Naive thymus-derived CD4-positive, alpha-beta T cell (primary cell): Measurements from ENCODE around the gene DENND1A. TPM values are rescaled to one million over a fixed set of nuclear protein-coding genes. Genes with fewer than 3 reads are reported as not detected.
A peak's percentile ranks its signal among the peaks of the same experiment; 100 is the strongest.

Experiments used
- ATAC-seq: fragments of 150-1000 bp; cut with Tn5 transposase; 2 replicates; pipeline ENCODE4 v1.10.0; 2021; ENCODE audit warnings: mild to moderate bottlenecking, moderate library complexity
- CTCF ChIA-PET: fragments of 350-600 bp; sonication (Branson Sonifier 250); formaldehyde crosslinking; loops from one replicate; lab custom pipeline; 2021; ENCODE audit warnings: antibody characterized with exemption; lab: Charles Lee
- POLR2A ChIA-PET: fragments of 350-600 bp; sonication (Branson Sonifier 250); formaldehyde crosslinking; loops from one replicate; lab custom pipeline; 2021; ENCODE audit warnings: antibody characterized with exemption, inconsistent platforms; lab: Charles Lee
- DNase-seq, 9 donors: peaks; one replicate each; pipeline versions ENCODE4 v3.0.0 to v3.0.0-alpha.2; 2020 to 2022; ENCODE audit warnings: mixed read lengths in 1 of 9
- H3K27ac ChIP-seq: one replicate; pipeline ENCODE4 v1.7.0; 2013; ENCODE audit warnings: mild to moderate bottlenecking, low read depth, low read length, moderate library complexity
- H3K27me3 ChIP-seq, 2 donors: one replicate each; pipeline ENCODE4 v1.7.0; 2013; ENCODE audit warnings: low read length in 2 of 2, mild to moderate bottlenecking in 2 of 2, moderate library complexity in 2 of 2; ENCODE audit not compliant: control insufficient read depth in 2 of 2, insufficient read depth in 2 of 2
- H3K36me3 ChIP-seq, 3 experiments: 1 replicate in 2 of 3; 2 replicates in 1 of 3; pipeline ENCODE4 v1.7.0; 2013; ENCODE audit warnings: low read length in 3 of 3, mild to moderate bottlenecking in 3 of 3, moderate library complexity in 1 of 3; ENCODE audit not compliant: insufficient read depth in 3 of 3, control insufficient read depth in 2 of 3
- H3K4me1 ChIP-seq, 2 donors: one replicate each; pipeline ENCODE4 v1.7.0; 2013; ENCODE audit warnings: low read length in 2 of 2, mild to moderate bottlenecking in 2 of 2, moderate library complexity in 1 of 2; ENCODE audit not compliant: control insufficient read depth in 2 of 2, insufficient read depth in 2 of 2
- H3K4me3 ChIP-seq: 2 replicates; pipeline ENCODE4 v1.7.0; 2013; ENCODE audit warnings: mild to moderate bottlenecking, low read length
- H3K9me3 ChIP-seq, 3 experiments: 1 replicate in 2 of 3; 2 replicates in 1 of 3; pipeline ENCODE4 v1.7.0; 2013; ENCODE audit warnings: low read length in 3 of 3; ENCODE audit not compliant: control insufficient read depth in 2 of 3
- H3K27ac Mint-ChIP-seq, 9 donors: one replicate each; pipeline ENCODE4 v1.8.0; 2020 to 2022; ENCODE audit warnings: mixed read lengths in 9 of 9, mild to moderate bottlenecking in 8 of 9, moderate library complexity in 5 of 9, inconsistent platforms in 2 of 9
- H3K27me3 Mint-ChIP-seq, 5 donors: one replicate each; pipeline ENCODE4 v1.8.0; 2021 to 2022; ENCODE audit warnings: mixed read lengths in 5 of 5, mild to moderate bottlenecking in 1 of 5
- H3K36me3 Mint-ChIP-seq, 5 donors: one replicate each; pipeline ENCODE4 v1.8.0; 2020 to 2022; ENCODE audit warnings: mixed read lengths in 5 of 5, mild to moderate bottlenecking in 3 of 5, inconsistent platforms in 1 of 5
- H3K4me1 Mint-ChIP-seq, 7 donors: one replicate each; pipeline ENCODE4 v1.8.0; 2020 to 2022; ENCODE audit warnings: mixed read lengths in 7 of 7, mild to moderate bottlenecking in 3 of 7, inconsistent platforms in 1 of 7
- H3K4me3 Mint-ChIP-seq, 10 donors: one replicate each; pipeline ENCODE4 v1.8.0; 2020 to 2022; ENCODE audit warnings: mild to moderate bottlenecking in 10 of 10, mixed read lengths in 10 of 10, moderate library complexity in 6 of 10, inconsistent platforms in 2 of 10
- H3K9me3 Mint-ChIP-seq, 11 donors: one replicate each; pipeline ENCODE4 v1.8.0; 2020 to 2022; ENCODE audit warnings: mixed read lengths in 11 of 11, mild to moderate bottlenecking in 4 of 11, inconsistent platforms in 1 of 11, moderate library complexity in 1 of 11
- intact Hi-C, 2 donors: fragments of 100-400 bp; cut with micrococcal nuclease; formaldehyde crosslinking; loops; one replicate each; pipeline ENCODE4 v1.15.1; 2023
- polyA plus RNA-seq, 2 donors: library from polyadenylated mRNA; unstranded; fragments of 300-500 nt; fragmentation: Illumina TruSeq; gene quantifications; one replicate each; pipeline ENCODE4 v1.2.3, GENCODE V29; 2021
- total RNA-seq, 6 experiments: library from RNA in 5 of 6; stranded (reverse) in 5 of 6; gene quantifications; 1 replicate in 5 of 6; 2 replicates in 1 of 6; pipeline ENCODE4 v1.2.3 and lab custom pipeline; 2021 to 2026

Gene DENND1A
- total and polyA plus RNA-seq, 7 experiments from 2014 or later = 4.6 to 41.1 (median 16.5) TPM

DNA sequence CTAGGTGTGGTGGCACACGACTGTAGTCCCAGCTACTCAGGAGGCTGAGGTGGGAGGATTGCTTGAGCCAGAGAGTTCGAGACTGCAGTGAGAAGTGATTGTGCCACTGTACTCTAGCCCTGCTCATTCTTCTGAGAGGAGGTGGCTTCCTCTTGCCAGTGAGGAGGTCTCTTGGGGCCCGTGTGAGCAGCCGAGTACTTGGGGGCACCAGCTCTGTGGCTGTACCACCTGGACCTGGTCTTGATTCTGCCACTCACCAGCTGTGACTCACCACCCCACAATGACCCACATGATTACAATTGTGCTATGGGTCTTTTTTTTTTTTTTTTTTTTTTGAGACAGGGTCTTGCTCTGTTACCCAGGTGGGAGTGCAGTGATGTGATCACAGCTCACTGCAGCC is 592.0 kb downstream of the DENND1A start:
- peak overlapping the region in 6 of 10 donors; percentile 4 to 88 (median 30) for H3K4me3 Mint-ChIP-seq
- peak overlapping the region in 3 of 9 donors; percentile 16 to 87 (median 22) for H3K27ac Mint-ChIP-seq
- no peaks in the 10 kb centered on the region for H3K36me3 ChIP-seq
- H3K4me3 ChIP-seq = no peak overlapping the region
- peaks cover 0 to 1% (median 0%) of the 10 kb centered on the region in 11 donors for H3K9me3 Mint-ChIP-seq
- no peaks in the 10 kb centered on the region for H3K36me3 Mint-ChIP-seq
- peaks cover 15 to 22% of the 10 kb centered on the region in 2 donors for H3K4me1 ChIP-seq
- intact Hi-C loops = loop anchor here in 1 of 2 donors (5.0 kb wide), 1 partner anchor 36 kb away; no protein-coding TSS in a partner anchor
- ATAC-seq = no peak
- H3K27ac ChIP-seq = no peak overlapping the region
- no peak for DNase-seq
- H3K27me3 ChIP-seq = no peaks in the 10 kb centered on the region
- peaks cover 19 to 45% (median 43%) of the 10 kb centered on the region in 7 donors for H3K4me1 Mint-ChIP-seq
- POLR2A ChIA-PET = interaction anchor here (1.0 to 1.7 kb wide), 2 partner anchors 10 to 69 kb away, joined by 3 to 11 read pairs; partner anchors contain the start of gene STRBP
- H3K9me3 ChIP-seq = no peaks in the 10 kb centered on the region
- CTCF ChIA-PET = interaction anchor here (0.7 to 3.1 kb wide), 3 partner anchors 11 to 17 kb away, joined by 3 to 16 read pairs (median 3); no protein-coding TSS in a partner anchor
- no peaks in the 10 kb centered on the region for H3K27me3 Mint-ChIP-seq

DNA sequence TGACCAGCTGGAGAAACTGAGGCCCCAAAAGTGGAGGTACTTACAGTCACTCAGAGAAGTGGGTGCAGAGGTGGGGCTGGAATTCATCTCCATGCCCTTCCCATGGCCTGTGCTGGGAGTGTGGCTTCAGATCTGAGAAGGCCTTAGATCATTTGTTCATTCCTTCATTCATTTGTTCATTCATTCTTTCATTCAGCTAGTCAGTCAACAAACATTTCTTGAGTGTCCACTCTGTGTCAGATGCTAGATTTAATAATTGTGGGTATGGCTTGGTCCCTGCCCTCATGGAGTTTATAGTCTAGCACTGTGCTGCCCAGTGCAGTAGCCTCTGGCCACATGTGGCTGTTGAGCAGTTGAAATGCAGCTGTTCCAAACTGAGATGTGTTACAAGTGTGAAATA is 593.0 kb downstream of the DENND1A start:
- no peak overlapping the region for H3K27ac ChIP-seq
- peaks cover 15 to 22% of the 10 kb centered on the region in 2 donors for H3K4me1 ChIP-seq
- H3K27me3 ChIP-seq = no peaks in the 10 kb centered on the region
- Mint-ChIP-seq H3K36me3 (no peaks in the 10 kb centered on the region), H3K27me3 (no peaks in the 10 kb centered on the region), H3K9me3 (peaks cover 0 to 1% (median 0%) of the 10 kb centered on the region in 11 donors), H3K4me1 (peaks cover 19 to 45% (median 41%) of the 10 kb centered on the region in 7 donors), H3K4me3 (no peak overlapping the region), H3K27ac (peak overlapping the region in 1 of 9 donors; percentile 53)
- H3K4me3 ChIP-seq = no peak overlapping the region
- no peaks in the 10 kb centered on the region for H3K9me3 ChIP-seq
- ChIA-PET POLR2A (no interaction called here), CTCF (interaction anchor here (0.6 to 0.8 kb wide), 2 partner anchors 12 to 130 kb away, joined by 3 read pairs; no protein-coding TSS in a partner anchor)
- intact Hi-C loops = loop anchor here in 1 of 2 donors (5.0 kb wide), 1 partner anchor 35 kb away; no protein-coding TSS in a partner anchor
- H3K36me3 ChIP-seq = no peaks in the 10 kb centered on the region
- DNase-seq (no peak), ATAC-seq (no peak)

DNA sequence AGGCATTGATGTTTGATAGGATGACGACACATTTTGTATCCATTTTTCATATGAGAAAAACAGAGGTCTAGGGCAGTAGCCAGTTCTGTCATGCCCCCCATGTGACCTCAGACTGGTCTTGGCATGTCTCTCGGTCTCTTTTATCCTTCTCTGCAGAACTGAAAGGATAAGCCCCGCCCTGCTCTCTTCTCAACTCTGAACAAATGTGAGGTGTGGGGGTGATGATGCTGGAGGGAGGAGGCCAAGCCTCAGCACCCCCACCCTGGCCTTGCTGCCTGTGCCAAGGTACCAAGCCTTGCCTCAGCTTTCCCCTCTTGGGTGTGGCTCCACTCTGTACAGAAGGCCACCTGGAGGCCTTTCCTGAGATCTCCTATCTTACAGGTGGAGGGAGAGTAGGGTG is 593.5 kb downstream of the DENND1A start:
- Mint-ChIP-seq H3K4me1 (peaks cover 19 to 41% (median 38%) of the 10 kb centered on the region in 7 donors), H3K9me3 (peaks cover 0 to 2% (median 0%) of the 10 kb centered on the region in 11 donors), H3K27ac (peak overlapping the region in 4 of 9 donors; percentile 25 to 80 (median 42)), H3K27me3 (no peaks in the 10 kb centered on the region), H3K4me3 (no peak overlapping the region), H3K36me3 (no peaks in the 10 kb centered on the region)
- ChIA-PET POLR2A (interaction anchor here (1.3 kb wide), 1 partner anchor 13 kb away, joined by 6 read pairs; no protein-coding TSS in a partner anchor), CTCF (interaction anchor here (0.6 kb wide), 1 partner anchor 129 kb away, joined by 3 read pairs; no protein-coding TSS in a partner anchor)
- intact Hi-C loops = loop anchor here in 1 of 2 donors (5.0 kb wide), 1 partner anchor 34 kb away; no protein-coding TSS in a partner anchor
- no peaks in the 10 kb centered on the region for H3K36me3 ChIP-seq
- H3K27me3 ChIP-seq = no peaks in the 10 kb centered on the region
- peaks cover 15 to 22% of the 10 kb centered on the region in 2 donors for H3K4me1 ChIP-seq
- H3K4me3 ChIP-seq = no peak overlapping the region
- ATAC-seq (no peak), DNase-seq (no peak)
- H3K27ac ChIP-seq = no peak overlapping the region
- no peaks in the 10 kb centered on the region for H3K9me3 ChIP-seq

DNA sequence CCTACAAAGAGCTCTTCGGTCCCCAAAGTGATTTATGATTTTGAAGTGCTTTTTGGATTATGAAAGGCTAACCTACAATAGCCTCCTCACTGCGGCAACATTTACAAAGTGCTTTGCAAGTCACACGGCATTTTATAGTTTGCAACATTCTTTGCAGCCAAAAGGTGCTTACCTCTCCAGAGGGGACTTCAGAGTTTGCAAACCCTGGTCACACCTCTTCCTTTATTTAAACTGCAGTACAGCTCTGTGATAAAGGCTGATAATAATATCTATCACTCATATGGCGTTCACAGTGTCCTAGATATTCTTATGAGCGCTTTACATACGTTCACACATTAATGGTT is 594.0 kb downstream of the DENND1A start:
- ATAC-seq = no peak
- Mint-ChIP-seq H3K27ac (peak overlapping the region in 3 of 9 donors; percentile 12 to 57 (median 47)), H3K4me3 (no peak overlapping the region), H3K4me1 (peaks cover 19 to 36% (median 33%) of the 10 kb centered on the region in 7 donors), H3K36me3 (no peaks in the 10 kb centered on the region), H3K27me3 (no peaks in the 10 kb centered on the region), H3K9me3 (peaks cover 0 to 2% (median 0%) of the 10 kb centered on the region in 11 donors)
- intact Hi-C loops = loop anchor here in 1 of 2 donors (5.0 kb wide), 1 partner anchor 34 kb away; no protein-coding TSS in a partner anchor
- Histone ChIP-seq H3K27me3 (no peaks in the 10 kb centered on the region), H3K27ac (no peak overlapping the region), H3K4me1 (peaks cover 15 to 22% of the 10 kb centered on the region in 2 donors), H3K4me3 (no peak overlapping the region), H3K36me3 (no peaks in the 10 kb centered on the region), H3K9me3 (no peaks in the 10 kb centered on the region)
- DNase-seq = no peak
- ChIA-PET CTCF (no interaction called here), POLR2A (interaction anchor here (1.3 kb wide), 1 partner anchor 13 kb away, joined by 6 read pairs; no protein-coding TSS in a partner anchor)

DNA sequence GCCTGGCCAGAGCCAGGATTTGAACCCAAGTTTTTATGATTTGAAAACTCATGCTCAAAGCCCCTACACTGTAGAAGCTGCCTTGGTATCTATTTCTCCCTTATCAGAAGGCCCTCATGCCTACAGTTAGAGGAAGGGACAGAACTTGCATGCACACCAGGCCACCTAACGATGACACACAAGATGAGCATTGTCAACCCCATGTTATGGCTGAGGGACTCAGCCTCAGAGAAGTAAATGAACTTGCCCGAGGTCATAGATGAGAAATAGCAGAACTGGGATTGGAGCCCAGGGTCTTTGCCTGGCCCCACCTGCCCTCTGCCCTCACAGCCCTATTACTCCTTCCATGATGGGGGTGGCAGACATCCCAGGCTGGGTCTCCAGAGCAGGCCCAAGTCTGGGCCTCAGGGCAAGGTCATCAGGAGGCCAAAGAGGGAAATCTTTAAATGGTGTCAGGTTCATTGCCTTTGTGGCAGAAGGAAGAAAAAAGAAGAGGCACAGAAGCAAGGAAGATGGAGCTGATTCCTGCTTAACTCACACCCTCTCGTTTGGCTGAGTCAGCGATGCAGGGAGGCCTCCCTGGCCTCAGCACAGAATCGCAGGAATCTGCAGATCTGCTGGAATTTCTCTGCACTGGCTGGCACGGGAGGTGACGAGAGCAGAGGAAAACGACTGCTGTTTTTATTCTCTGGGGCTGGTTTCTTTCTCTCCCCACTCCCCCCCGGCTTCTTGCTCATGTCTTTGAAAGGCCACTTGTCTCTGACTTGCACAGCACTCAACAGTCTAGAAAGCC is 594.5 kb downstream of the DENND1A start:
- H3K4me3 ChIP-seq = no peak overlapping the region
- POLR2A ChIA-PET = interaction anchor here (1.3 kb wide), 1 partner anchor 12 kb away, joined by 6 read pairs; no protein-coding TSS in a partner anchor
- DNase-seq (no peak), ATAC-seq (no peak)
- intact Hi-C loops = loop anchor here in 1 of 2 donors (5.0 kb wide), 1 partner anchor 33 kb away; no protein-coding TSS in a partner anchor
- peaks cover 0 to 2% (median 0%) of the 10 kb centered on the region in 11 donors for H3K9me3 Mint-ChIP-seq
- no peaks in the 10 kb centered on the region for H3K27me3 ChIP-seq
- no peaks in the 10 kb centered on the region for H3K36me3 ChIP-seq
- peaks cover 12 to 18% of the 10 kb centered on the region in 2 donors for H3K4me1 ChIP-seq
- CTCF ChIA-PET = no interaction called here
- H3K36me3 Mint-ChIP-seq = no peaks in the 10 kb centered on the region
- H3K27me3 Mint-ChIP-seq = no peaks in the 10 kb centered on the region
- H3K4me3 Mint-ChIP-seq = no peak overlapping the region
- no peak overlapping the region for H3K27ac ChIP-seq
- H3K9me3 ChIP-seq = no peaks in the 10 kb centered on the region
- peaks cover 15 to 30% (median 27%) of the 10 kb centered on the region in 7 donors for H3K4me1 Mint-ChIP-seq
- peak overlapping the region in 3 of 9 donors; percentile 12 to 57 (median 47) for H3K27ac Mint-ChIP-seq

DNA sequence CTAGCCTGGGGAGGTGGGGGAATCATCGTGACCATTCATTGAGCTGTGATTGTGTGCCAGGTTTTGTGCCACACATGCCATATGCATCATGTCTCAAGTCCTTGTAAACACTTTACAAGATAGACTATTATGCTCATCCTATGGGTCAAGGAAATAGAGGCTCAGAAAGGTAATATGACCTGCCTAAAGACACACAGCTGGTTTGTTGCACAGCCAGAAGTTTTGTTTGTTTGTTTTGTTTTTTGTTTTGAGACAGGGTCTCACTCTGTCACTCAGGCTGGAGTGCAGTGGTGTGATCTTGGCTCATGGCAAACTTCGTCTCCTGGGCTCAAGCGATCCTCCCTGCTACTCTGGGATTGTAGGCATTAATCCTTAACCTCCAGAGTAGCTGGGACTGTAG is 595.3 kb downstream of the DENND1A start:
- intact Hi-C loops = loop anchor here in 1 of 2 donors (5.0 kb wide), 1 partner anchor 32 kb away; no protein-coding TSS in a partner anchor
- ATAC-seq (no peak), DNase-seq (no peak)
- peaks cover 5 to 10% of the 10 kb centered on the region in 2 donors for H3K4me1 ChIP-seq
- peaks cover 8 to 23% (median 20%) of the 10 kb centered on the region in 7 donors for H3K4me1 Mint-ChIP-seq
- peak overlapping the region in 1 of 9 donors; percentile 37 for H3K27ac Mint-ChIP-seq
- peaks cover 0 to 2% (median 0%) of the 10 kb centered on the region in 11 donors for H3K9me3 Mint-ChIP-seq
- H3K36me3 Mint-ChIP-seq = no peaks in the 10 kb centered on the region
- H3K27ac ChIP-seq = no peak overlapping the region
- no peaks in the 10 kb centered on the region for H3K27me3 ChIP-seq
- no peak overlapping the region for H3K4me3 Mint-ChIP-seq
- POLR2A ChIA-PET = no interaction called here
- no peaks in the 10 kb centered on the region for H3K27me3 Mint-ChIP-seq
- H3K4me3 ChIP-seq = no peak overlapping the region
- CTCF ChIA-PET = no interaction called here
- H3K36me3 ChIP-seq = no peaks in the 10 kb centered on the region
- no peaks in the 10 kb centered on the region for H3K9me3 ChIP-seq
